ENCODE data around the gene C21orf58. TPM values are rescaled to one million over a fixed set of nuclear protein-coding genes. Genes with fewer than 3 reads are reported as not detected.
A peak's percentile ranks its signal among the peaks of the same experiment; 100 is the strongest.

The C21orf58 gene
- total RNA-seq, 1 experiment from 2014 or later, result 15.3 TPM

- ATAC-seq (no peak), DNase-seq (no peak)
- Histone ChIP-seq H3K9ac (ENCODE audit: low read length) (no peak overlapping the region), H3K9me2 (replicated peaks; ENCODE audit: low read length) (no peaks in the 10 kb centered on the region), H3K36me3 (ENCODE audit: low read depth, low read length) (peaks cover 56% of the 10 kb centered on the region), H3K4me1 (ENCODE audit: insufficient read depth, low read length) (0 out of 2 replicates have a peak, but pooled peaks cover 5% of the 10 kb centered on the region), H3K9me3 (ENCODE audit: low read length) (no peaks in the 10 kb centered on the region), H3F3A (ENCODE audit: low read length, unreplicated experiment) (no peaks in the 10 kb centered on the region), H3K4me2 (ENCODE audit: low read length) (no peak overlapping the region), H3K4me3 (ENCODE audit: low read length) (no peak overlapping the region), H3K27me3 (ENCODE audit: low read length) (no peaks in the 10 kb centered on the region), H3K27ac (ENCODE audit: low read length) (no peak overlapping the region), H4K20me1 (ENCODE audit: low read length) (no peaks in the 10 kb centered on the region), H3K79me2 (ENCODE audit: low read length) (no peaks in the 10 kb centered on the region), H2AFZ (ENCODE audit: low read length) (no peak overlapping the region)
- no TSS peak for BruUV-seq (replicated peaks)
- CTCF ChIA-PET, result no interaction called here
- TF ChIP-seq, protein P1, sequence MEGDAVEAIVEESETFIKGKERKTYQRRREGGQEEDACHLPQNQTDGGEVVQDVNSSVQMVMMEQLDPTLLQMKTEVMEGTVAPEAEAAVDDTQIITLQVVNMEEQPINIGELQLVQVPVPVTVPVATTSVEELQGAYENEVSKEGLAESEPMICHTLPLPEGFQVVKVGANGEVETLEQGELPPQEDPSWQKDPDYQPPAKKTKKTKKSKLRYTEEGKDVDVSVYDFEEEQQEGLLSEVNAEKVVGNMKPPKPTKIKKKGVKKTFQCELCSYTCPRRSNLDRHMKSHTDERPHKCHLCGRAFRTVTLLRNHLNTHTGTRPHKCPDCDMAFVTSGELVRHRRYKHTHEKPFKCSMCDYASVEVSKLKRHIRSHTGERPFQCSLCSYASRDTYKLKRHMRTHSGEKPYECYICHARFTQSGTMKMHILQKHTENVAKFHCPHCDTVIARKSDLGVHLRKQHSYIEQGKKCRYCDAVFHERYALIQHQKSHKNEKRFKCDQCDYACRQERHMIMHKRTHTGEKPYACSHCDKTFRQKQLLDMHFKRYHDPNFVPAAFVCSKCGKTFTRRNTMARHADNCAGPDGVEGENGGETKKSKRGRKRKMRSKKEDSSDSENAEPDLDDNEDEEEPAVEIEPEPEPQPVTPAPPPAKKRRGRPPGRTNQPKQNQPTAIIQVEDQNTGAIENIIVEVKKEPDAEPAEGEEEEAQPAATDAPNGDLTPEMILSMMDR (conservative IDR thresholded peaks at IDR 0.05; ENCODE audit: low read depth, low read length), result no peak
- TF ChIP-seq EZH2 (IDR thresholded peaks at IDR 0.05; ENCODE audit: low read length, unreplicated experiment) (no peak), EZH2phosphoT487 (IDR thresholded peaks at IDR 0.05; ENCODE audit: borderline replicate concordance, low read length) (no peak)
- intact Hi-C loops (cut with micrococcal nuclease), result no loop called here
- POLR2A ChIA-PET (ENCODE audit: unreplicated experiment), result no interaction called here
Measured at GRCh38 chr21:46352913-46353312, 29.2 kb upstream of the C21orf58 start.

- Histone ChIP-seq H3K79me2 (ENCODE audit: low read length) (no peaks in the 10 kb centered on the region), H3K27me3 (ENCODE audit: low read length) (no peaks in the 10 kb centered on the region), H3K9me3 (ENCODE audit: low read length) (no peaks in the 10 kb centered on the region), H3K36me3 (ENCODE audit: low read depth, low read length) (peaks cover 54% of the 10 kb centered on the region), H3F3A (ENCODE audit: low read length, unreplicated experiment) (no peaks in the 10 kb centered on the region), H3K9ac (ENCODE audit: low read length) (no peak overlapping the region), H4K20me1 (ENCODE audit: low read length) (no peaks in the 10 kb centered on the region), H3K4me1 (ENCODE audit: insufficient read depth, low read length) (0 out of 2 replicates have a peak, but pooled peaks cover 5% of the 10 kb centered on the region), H3K27ac (ENCODE audit: low read length) (no peak overlapping the region), H2AFZ (ENCODE audit: low read length) (no peak overlapping the region), H3K9me2 (replicated peaks; ENCODE audit: low read length) (no peaks in the 10 kb centered on the region), H3K4me3 (ENCODE audit: low read length) (no peak overlapping the region), H3K4me2 (ENCODE audit: low read length) (no peak overlapping the region)
- intact Hi-C loops (cut with micrococcal nuclease), result no loop called here
- CTCF ChIA-PET, result no interaction called here
- TF ChIP-seq EZH2phosphoT487 (IDR thresholded peaks at IDR 0.05; ENCODE audit: borderline replicate concordance, low read length) (no peak), EZH2 (IDR thresholded peaks at IDR 0.05; ENCODE audit: low read length, unreplicated experiment) (no peak)
- TF ChIP-seq, protein P1 (conservative IDR thresholded peaks at IDR 0.05; ENCODE audit: low read depth, low read length), result no peak
- ATAC-seq (no peak), DNase-seq (no peak)
- BruUV-seq (replicated peaks), result no TSS peak
- POLR2A ChIA-PET (ENCODE audit: unreplicated experiment), result no interaction called here
Measured at GRCh38 chr21:46352164-46352515, 28.5 kb upstream of the C21orf58 start.

DNA sequence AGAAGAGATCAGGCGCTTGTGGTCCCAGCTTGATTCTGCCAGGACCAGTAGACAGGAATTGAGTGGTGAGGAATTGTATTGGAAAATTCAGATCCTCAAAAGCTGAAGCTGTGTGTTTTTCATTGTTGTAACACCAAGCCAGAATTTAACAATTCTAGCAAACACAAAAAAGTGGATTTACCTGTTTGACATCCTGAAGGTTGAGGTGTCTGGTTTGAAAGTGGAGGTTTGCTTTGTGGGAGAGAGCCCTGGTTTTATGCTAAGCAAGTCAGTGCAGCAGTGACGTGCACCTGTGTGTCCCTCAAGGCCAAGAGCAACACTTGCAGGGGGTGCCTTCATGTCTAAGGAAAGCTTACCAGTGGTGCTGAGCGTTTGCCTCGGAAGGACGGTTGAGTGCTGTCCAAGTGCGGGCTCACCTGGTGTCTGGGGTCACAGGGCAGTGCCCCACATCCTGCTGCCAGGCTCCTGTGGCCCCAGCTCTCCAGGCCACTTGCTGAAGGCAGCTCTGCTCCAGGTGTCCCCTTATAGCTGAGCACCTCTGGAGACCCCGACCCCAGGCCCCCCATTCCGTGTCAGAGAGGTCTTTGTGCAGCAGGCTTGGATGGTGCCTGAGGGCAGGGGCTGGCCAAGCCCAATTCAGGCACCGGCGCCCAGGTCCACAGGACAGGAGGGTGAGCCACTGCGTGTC is 27.9 kb upstream of the C21orf58 start:
- Histone ChIP-seq H3K9me2 (replicated peaks; ENCODE audit: low read length) (no peaks in the 10 kb centered on the region), H2AFZ (ENCODE audit: low read length) (no peak overlapping the region), H3K4me2 (ENCODE audit: low read length) (no peak overlapping the region), H3K4me3 (ENCODE audit: low read length) (no peak overlapping the region), H3K36me3 (ENCODE audit: low read depth, low read length) (peaks cover 56% of the 10 kb centered on the region), H4K20me1 (ENCODE audit: low read length) (no peaks in the 10 kb centered on the region), H3K79me2 (ENCODE audit: low read length) (no peaks in the 10 kb centered on the region), H3K27me3 (ENCODE audit: low read length) (no peaks in the 10 kb centered on the region), H3K27ac (ENCODE audit: low read length) (no peak overlapping the region), H3F3A (ENCODE audit: low read length, unreplicated experiment) (no peaks in the 10 kb centered on the region), H3K9ac (ENCODE audit: low read length) (no peak overlapping the region), H3K9me3 (ENCODE audit: low read length) (no peaks in the 10 kb centered on the region), H3K4me1 (ENCODE audit: insufficient read depth, low read length) (0 out of 2 replicates have a peak, but pooled peaks cover 5% of the 10 kb centered on the region)
- intact Hi-C loops (cut with micrococcal nuclease), result no loop called here
- BruUV-seq (replicated peaks), result no TSS peak
- DNase-seq (peak; percentile 47), ATAC-seq (peak; percentile 59)
- CTCF ChIA-PET, result no interaction called here
- POLR2A ChIA-PET (ENCODE audit: unreplicated experiment), result no interaction called here
- TF ChIP-seq, protein P1 (conservative IDR thresholded peaks at IDR 0.05; ENCODE audit: low read depth, low read length), result no peak
- TF ChIP-seq EZH2 (IDR thresholded peaks at IDR 0.05; ENCODE audit: low read length, unreplicated experiment), result no peak
- TF ChIP-seq EZH2phosphoT487 (IDR thresholded peaks at IDR 0.05; ENCODE audit: borderline replicate concordance, low read length), result no peak
